DND-41 (cell line): ENCODE results near the gene IFITM10.

Experiments used
- ATAC-seq: fragments of 200-7000 bp; cut with Tn5 transposase; 3 replicates; pipeline ENCODE4 v1.9.1; 2021; ENCODE audit warnings: low read depth; ENCODE audit not compliant: insufficient read depth
- DNase-seq: peaks from one replicate; pipeline ENCODE4 v3.0.0-alpha.2; 2020
- H2AFZ ChIP-seq: 2 replicates; pipeline ENCODE4 v1.6.0; 2012; ENCODE audit warnings: low read depth, low read length
- H3K27ac ChIP-seq: 2 replicates; pipeline ENCODE4 v1.5.1; 2012; ENCODE audit warnings: low read length, inconsistent platforms
- H3K27me3 ChIP-seq: fragments of 200-600 bp; sonication (generic); 2 replicates; pipeline ENCODE4 v1.6.0; 2012; ENCODE audit warnings: low read length, mild to moderate bottlenecking, inconsistent platforms; ENCODE audit not compliant: insufficient read depth, poor library complexity
- H3K36me3 ChIP-seq: 2 replicates; pipeline ENCODE4 v1.5.1; 2012; ENCODE audit warnings: low read length, inconsistent platforms; ENCODE audit not compliant: insufficient read depth
- H3K4me1 ChIP-seq: 2 replicates; pipeline ENCODE4 v1.5.1; 2012; ENCODE audit warnings: mild to moderate bottlenecking, low read length; ENCODE audit not compliant: insufficient read depth
- H3K4me2 ChIP-seq: 2 replicates; pipeline ENCODE4 v1.6.0; 2012; ENCODE audit warnings: mild to moderate bottlenecking, moderate library complexity, low read length, inconsistent platforms; ENCODE audit not compliant: insufficient read depth
- H3K4me3 ChIP-seq, 2 experiments: fragments of 200-600 bp in 1 of 2; shearing (Covaris generic) in 1 of 2; 2 replicates each; pipeline ENCODE4 v1.5.1; 2012 to 2016; ENCODE audit warnings: inconsistent platforms in 2 of 2, low read length in 2 of 2, mild to moderate bottlenecking in 2 of 2, low read depth in 1 of 2, moderate library complexity in 1 of 2
- H3K79me2 ChIP-seq: 2 replicates; pipeline ENCODE4 v1.6.0; 2012; ENCODE audit warnings: low read length, inconsistent platforms; ENCODE audit not compliant: insufficient read depth
- H3K9ac ChIP-seq: 2 replicates; pipeline ENCODE4 v1.6.0; 2012; ENCODE audit warnings: low read depth, mild to moderate bottlenecking, inconsistent platforms, low read length, moderate library complexity
- H3K9me3 ChIP-seq: 2 replicates; pipeline ENCODE4 v1.5.1; 2012; ENCODE audit warnings: low read length, moderate library complexity, mild to moderate bottlenecking, inconsistent platforms; ENCODE audit not compliant: insufficient read depth, severe bottlenecking
- H4K20me1 ChIP-seq: 2 replicates; pipeline ENCODE4 v1.6.0; 2012; ENCODE audit warnings: low read length; ENCODE audit not compliant: insufficient read depth
- EZH2 ChIP-seq: IDR thresholded peaks from 3 replicates; pipeline ENCODE4 v1.6.1; 2012; ENCODE audit warnings: borderline replicate concordance, low read depth, mild to moderate bottlenecking, moderate library complexity, low read length, inconsistent platforms; ENCODE audit not compliant: severe bottlenecking
- TF ChIP-seq, protein P1 (sequence below): IDR thresholded peaks from 2 replicates; pipeline ENCODE4 v1.5.1; 2012; ENCODE audit warnings: borderline replicate concordance, low read length, moderate library complexity, mild to moderate bottlenecking; ENCODE audit not compliant: poor library complexity, severe bottlenecking; ENCODE audit errors: extremely low read depth

IFITM10 gene

GRCh38 chr11:1744891-1745700 is 5.3 kb downstream of the IFITM10 start:
- ATAC-seq = no peak
- no peak for DNase-seq
- peaks cover 10% of the 10 kb centered on the region; the same call in 1 of the 2 replicates for H3K36me3 ChIP-seq
- H3K4me3 ChIP-seq = no peak overlapping the region
- no peaks in the 10 kb centered on the region for H3K79me2 ChIP-seq
- no peak overlapping the region for H3K27ac ChIP-seq
- H3K4me2 ChIP-seq = no peak overlapping the region
- no peaks in the 10 kb centered on the region for H3K9me3 ChIP-seq
- H3K27me3 ChIP-seq = no peaks in the 10 kb centered on the region
- no peak overlapping the region for H3K9ac ChIP-seq
- TF ChIP-seq EZH2 = no peak
- TF ChIP-seq, protein P1, sequence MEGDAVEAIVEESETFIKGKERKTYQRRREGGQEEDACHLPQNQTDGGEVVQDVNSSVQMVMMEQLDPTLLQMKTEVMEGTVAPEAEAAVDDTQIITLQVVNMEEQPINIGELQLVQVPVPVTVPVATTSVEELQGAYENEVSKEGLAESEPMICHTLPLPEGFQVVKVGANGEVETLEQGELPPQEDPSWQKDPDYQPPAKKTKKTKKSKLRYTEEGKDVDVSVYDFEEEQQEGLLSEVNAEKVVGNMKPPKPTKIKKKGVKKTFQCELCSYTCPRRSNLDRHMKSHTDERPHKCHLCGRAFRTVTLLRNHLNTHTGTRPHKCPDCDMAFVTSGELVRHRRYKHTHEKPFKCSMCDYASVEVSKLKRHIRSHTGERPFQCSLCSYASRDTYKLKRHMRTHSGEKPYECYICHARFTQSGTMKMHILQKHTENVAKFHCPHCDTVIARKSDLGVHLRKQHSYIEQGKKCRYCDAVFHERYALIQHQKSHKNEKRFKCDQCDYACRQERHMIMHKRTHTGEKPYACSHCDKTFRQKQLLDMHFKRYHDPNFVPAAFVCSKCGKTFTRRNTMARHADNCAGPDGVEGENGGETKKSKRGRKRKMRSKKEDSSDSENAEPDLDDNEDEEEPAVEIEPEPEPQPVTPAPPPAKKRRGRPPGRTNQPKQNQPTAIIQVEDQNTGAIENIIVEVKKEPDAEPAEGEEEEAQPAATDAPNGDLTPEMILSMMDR = no peak
- H2AFZ ChIP-seq = no peak overlapping the region
- H4K20me1 ChIP-seq = no peaks in the 10 kb centered on the region
- H3K4me1 ChIP-seq = no peaks in the 10 kb centered on the region

DNA sequence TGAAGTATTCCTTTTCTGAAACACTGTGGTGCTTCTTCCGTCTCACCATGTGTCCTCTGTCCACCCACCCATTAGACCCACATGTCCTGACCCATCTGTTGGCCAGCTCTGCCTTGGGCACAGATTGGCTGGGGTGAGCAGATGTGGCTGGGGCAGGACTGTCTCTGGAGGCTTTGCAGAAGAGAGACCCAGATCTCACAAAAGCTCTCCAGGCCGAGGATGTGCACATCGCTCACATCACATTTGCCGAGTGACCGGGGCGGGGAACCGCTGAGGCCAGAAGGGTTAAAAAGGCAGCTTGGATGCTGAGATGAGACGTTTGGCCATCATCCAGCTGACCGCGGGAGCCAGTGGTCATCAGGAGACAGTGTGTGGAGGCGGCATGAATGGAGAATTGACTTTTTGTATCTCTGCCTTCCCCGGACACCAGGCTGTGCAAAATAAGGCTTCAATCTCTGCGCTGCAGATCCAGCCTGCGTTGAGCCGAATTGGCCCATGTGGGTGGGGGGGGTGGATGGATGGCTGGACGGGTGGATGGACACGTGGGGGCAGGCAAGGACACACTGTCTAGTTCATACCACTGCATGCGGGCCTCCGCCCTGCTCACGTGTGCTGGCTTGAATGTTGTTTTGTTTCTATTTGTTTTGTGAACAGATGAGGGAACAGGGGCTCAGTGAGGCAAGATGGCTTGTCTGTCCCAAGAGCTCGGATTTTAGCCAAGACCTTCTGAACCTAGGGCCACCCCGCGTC is 6.1 kb downstream of the IFITM10 start:
- no peak overlapping the region for H3K4me3 ChIP-seq
- H3K9ac ChIP-seq = no peak overlapping the region
- H2AFZ ChIP-seq = no peak overlapping the region
- H3K4me1 ChIP-seq = no peaks in the 10 kb centered on the region
- no peaks in the 10 kb centered on the region for H3K79me2 ChIP-seq
- H3K27ac ChIP-seq = no peak overlapping the region
- H3K9me3 ChIP-seq = no peaks in the 10 kb centered on the region
- H4K20me1 ChIP-seq = no peaks in the 10 kb centered on the region
- no peak for ATAC-seq
- H3K36me3 ChIP-seq = peaks cover 10% of the 10 kb centered on the region; the same call in 1 of the 2 replicates
- TF ChIP-seq, protein P1 = no peak
- no peak for TF ChIP-seq EZH2
- no peak for DNase-seq
- H3K4me2 ChIP-seq = no peak overlapping the region
- no peaks in the 10 kb centered on the region for H3K27me3 ChIP-seq

GRCh38 chr11:1743585-1744136 is 6.7 kb downstream of the IFITM10 start:
- TF ChIP-seq, protein P1 = no peak
- no peak for TF ChIP-seq EZH2
- Histone ChIP-seq H3K79me2 (no peaks in the 10 kb centered on the region), H3K4me3 (no peak overlapping the region), H3K4me1 (no peaks in the 10 kb centered on the region), H3K9me3 (no peaks in the 10 kb centered on the region), H3K27ac (no peak overlapping the region), H3K9ac (no peak overlapping the region), H2AFZ (no peak overlapping the region), H3K36me3 (peaks cover 10% of the 10 kb centered on the region; the same call in 1 of the 2 replicates), H3K27me3 (no peaks in the 10 kb centered on the region), H4K20me1 (no peaks in the 10 kb centered on the region), H3K4me2 (no peak overlapping the region)
- ATAC-seq = no peak
- DNase-seq = no peak
